GM12892 (cell line): ENCODE measurements around the gene DPP4.

Experiments
- POLR2A ChIP-seq: IDR thresholded peaks from 2 replicates; pipeline ENCODE4 v1.6.1; 2011; ENCODE audit warnings: low read depth, low read length, control low read depth
- POLR2AphosphoS5 ChIP-seq: IDR thresholded peaks from 2 replicates; pipeline ENCODE4 v1.6.1; 2011; ENCODE audit warnings: low read depth, low read length, control low read depth
- TAF1 ChIP-seq: IDR thresholded peaks from 2 replicates; pipeline ENCODE4 v1.6.1; 2011; ENCODE audit warnings: low read depth, mild to moderate bottlenecking, control low read depth, low read length, borderline replicate concordance

DNA sequence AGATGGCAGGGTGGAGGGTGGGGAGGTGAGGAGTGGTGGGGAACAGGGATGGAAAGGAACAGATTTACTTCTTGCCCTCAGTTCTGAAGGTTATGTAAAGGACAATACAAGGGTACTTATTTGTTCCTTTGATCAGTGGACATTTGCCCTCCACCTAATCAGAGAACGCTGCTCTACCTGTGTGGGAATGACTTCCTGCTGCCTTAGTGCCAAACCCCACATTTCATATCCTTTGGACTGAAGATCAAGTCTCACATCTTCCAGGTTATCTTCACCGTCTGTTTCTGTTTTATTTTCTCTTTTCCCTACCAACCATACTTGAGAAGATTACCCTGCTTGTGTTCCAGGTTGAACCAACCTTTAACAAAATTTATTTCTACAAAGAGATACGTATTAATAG, 8.7 kb upstream of the DPP4 start:
- TF ChIP-seq POLR2A: no peak
- TF ChIP-seq POLR2AphosphoS5: no peak
- no peak for TF ChIP-seq TAF1
